GM21528 (cell line): ENCODE results near the gene SLC12A8.

ENCODE experiments used
- ATAC-seq: cut with Tn5 transposase; IDR thresholded peaks from one replicate; pipeline ENCODE4 v1.9.1; 2021; ENCODE audit warnings: mild to moderate bottlenecking, moderate library complexity; ENCODE audit not compliant: unreplicated experiment, low FRiP score

Gene SLC12A8

GRCh38 chr3:125037498-125038150, 174.9 kb downstream of the SLC12A8 start:
- ATAC-seq: no peak

DNA sequence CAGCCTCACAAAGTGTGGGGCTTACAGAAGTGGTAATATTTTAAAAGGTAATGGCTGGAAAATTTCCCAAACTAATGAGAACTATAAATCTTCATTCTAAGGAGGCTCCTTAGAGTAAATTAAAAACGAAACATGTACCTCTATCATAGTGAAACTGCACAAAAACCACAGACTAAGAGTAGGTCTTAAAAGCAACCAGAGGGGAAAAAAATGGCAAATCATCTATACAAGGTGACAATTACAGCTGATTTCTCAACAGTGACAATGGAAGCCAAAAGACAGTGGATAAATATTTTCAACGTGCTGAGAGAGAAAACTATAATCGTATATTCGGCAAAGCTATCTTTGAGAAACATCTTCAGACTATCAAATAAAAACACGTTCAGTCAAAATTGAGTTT, 177.3 kb downstream of the SLC12A8 start:
- peak; percentile 78 for ATAC-seq

GRCh38 chr3:125033616-125034015, 178.9 kb downstream of the SLC12A8 start:
- no peak for ATAC-seq

- no peak for ATAC-seq
Measured at GRCh38 chr3:125033135-125033534, 179.4 kb downstream of the SLC12A8 start.

DNA sequence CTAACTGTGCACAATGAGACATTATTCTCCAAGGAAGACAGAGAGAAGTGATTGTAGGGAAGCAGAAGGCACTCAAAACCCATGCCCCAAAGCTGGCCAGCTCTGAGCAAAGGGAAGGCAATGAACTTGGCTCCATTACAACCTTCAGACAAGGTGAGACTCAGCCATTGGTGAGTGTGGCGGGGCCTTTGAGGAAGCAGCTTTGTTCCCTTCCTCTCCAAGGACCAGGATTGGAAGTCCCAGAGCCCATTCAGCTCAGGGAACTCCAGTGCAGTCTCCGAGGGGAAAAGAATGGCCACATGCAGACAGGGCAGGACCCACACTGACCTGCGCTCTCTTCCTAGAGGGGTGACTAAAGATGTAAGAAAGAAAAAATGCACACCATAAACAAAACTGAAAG, 179.9 kb downstream of the SLC12A8 start:
- ATAC-seq: no peak
